ENCODE measurements around the gene COL17A1.

The COL17A1 gene

DNA sequence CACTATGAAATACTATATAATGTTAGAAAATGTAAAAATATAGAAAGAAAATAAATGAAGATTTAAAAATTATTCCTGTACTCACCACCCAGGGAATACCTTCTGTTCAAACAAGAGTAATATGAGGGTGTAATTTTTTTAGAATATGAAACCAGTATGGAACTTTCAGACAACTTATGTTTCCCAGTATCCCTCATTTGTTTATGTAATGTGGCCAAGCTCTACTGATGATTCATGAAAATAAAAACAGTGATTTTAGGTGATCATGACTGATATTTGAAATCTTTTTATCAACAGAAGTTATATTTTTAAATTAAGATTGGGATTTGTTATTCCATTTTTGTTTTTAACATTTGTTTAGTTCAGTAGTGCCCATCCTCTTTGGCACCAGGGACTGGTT lies 100.0 kb downstream of the COL17A1 start:
- no peak for DNase-seq (ENCODE audit: low read depth)

DNA sequence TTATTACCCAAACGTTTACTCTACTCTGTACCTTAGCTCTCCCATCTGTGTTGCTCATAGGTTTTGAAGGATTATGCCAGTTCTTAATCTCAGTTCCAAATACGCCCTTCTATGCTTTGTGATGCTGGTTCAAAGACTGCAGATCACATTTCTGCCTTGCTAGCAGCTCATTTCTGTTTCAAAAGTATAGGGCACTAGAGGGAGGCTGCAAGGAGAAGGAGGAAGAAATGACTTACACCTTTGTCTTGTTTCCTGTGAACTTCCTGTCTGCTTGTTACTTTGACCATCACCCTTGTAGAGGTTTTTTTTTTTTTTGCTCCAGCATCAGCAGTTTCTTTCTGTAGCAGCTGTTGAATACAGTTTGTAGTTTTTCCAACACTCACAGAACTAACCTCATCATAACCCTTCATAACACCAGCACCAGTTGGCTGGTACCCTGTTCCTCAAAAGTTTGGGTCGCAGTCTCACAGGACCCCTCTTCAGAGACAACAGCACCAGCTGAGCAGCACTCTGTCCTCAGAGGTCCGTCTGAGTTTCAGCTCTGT lies 102.2 kb downstream of the COL17A1 start:
- no peak for DNase-seq (ENCODE audit: low read depth)

GRCh38 chr10:103982639-103983038 lies 103.0 kb downstream of the COL17A1 start:
- no peak for DNase-seq (ENCODE audit: low read depth)

Data from stimulated activated CD8-positive, alpha-beta memory T cell treated with anti-CD3 and anti-CD28 coated beads, Interleukin-7, amount 100 ng/mL, for 24 hours (primary cell).